ENCODE results near the gene TNFSF10.
A peak's percentile ranks its signal among the peaks of the same experiment; 100 is the strongest.

Gene TNFSF10

DNA sequence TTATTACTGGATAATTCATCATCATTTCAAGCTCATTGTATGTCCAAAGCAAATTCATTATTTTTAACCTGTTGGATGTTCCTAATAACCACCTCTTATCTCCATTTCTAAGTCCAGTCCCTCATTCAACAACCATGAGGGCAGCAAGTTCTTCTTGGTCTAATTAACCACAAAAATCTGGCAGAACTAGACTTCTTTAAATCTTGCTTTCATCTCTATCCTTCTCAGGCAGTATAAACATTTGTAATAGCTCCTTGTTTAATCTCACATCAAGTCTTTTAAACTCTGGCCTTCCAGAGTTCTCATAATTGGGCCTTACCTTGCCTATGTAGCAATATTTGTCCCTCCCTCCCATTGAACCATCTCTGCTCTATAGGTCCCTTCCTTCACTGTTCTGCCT lies 57.9 kb downstream of the TNFSF10 start:
- DNase-seq (ENCODE audit: extremely low read depth, low read depth), result no peak
- TF ChIP-seq, protein P1, sequence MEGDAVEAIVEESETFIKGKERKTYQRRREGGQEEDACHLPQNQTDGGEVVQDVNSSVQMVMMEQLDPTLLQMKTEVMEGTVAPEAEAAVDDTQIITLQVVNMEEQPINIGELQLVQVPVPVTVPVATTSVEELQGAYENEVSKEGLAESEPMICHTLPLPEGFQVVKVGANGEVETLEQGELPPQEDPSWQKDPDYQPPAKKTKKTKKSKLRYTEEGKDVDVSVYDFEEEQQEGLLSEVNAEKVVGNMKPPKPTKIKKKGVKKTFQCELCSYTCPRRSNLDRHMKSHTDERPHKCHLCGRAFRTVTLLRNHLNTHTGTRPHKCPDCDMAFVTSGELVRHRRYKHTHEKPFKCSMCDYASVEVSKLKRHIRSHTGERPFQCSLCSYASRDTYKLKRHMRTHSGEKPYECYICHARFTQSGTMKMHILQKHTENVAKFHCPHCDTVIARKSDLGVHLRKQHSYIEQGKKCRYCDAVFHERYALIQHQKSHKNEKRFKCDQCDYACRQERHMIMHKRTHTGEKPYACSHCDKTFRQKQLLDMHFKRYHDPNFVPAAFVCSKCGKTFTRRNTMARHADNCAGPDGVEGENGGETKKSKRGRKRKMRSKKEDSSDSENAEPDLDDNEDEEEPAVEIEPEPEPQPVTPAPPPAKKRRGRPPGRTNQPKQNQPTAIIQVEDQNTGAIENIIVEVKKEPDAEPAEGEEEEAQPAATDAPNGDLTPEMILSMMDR (IDR thresholded peaks at IDR 0.05; ENCODE audit: low read depth, low read length), result no peak

DNA sequence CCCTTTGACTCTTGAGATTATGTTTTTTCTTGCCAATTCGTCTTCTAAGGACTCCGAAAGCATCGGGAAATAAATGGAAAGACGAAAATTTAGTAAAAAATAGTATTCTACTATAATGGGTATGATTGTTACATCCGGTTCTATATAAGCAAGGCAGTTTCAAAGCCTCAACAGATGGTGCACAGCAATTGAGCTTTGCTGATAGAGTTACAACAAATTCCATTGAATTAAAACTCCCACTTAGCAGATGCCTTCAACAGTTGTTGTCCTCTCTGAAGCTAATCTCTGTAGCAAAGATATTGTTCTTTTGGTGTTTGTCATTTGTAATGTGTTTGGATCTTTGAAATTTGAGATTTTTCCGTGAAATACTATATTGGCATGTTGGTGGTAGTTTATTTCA lies 58.9 kb downstream of the TNFSF10 start:
- TF ChIP-seq, protein P1 (IDR thresholded peaks at IDR 0.05; ENCODE audit: low read depth, low read length), result no peak
- no peak for DNase-seq (ENCODE audit: extremely low read depth, low read depth)

DNA sequence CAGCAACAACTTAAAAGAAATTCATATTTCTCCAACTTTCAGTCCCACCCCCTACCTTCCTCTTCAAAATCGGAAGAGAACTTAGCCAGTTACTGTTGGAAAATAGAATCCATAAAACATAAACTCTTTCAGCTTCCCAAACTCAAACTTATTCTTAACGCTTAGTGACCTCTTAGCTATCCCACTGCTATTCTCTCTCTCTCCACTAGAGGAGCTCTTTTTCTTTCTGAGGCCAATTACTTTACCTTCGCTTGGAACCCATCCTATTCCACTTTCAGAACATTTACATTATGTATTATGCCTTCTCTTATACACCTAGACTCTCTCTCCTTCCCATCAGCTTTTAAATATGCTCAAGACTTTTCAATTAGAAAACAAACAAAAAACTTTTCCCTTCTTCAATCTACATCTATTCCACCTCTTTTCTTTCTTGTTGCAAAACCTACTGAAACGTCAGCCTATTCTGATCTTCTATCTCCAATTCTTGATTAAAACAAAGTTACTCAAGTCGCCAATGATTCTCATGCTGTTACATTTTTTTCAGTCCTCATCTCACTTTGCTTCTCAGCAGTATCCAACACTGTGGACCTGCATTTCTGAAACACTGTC lies 61.6 kb downstream of the TNFSF10 start:
- TF ChIP-seq, protein P1 (IDR thresholded peaks at IDR 0.05; ENCODE audit: low read depth, low read length), result peak; percentile 86
- DNase-seq (ENCODE audit: extremely low read depth, low read depth), result no peak

DNA sequence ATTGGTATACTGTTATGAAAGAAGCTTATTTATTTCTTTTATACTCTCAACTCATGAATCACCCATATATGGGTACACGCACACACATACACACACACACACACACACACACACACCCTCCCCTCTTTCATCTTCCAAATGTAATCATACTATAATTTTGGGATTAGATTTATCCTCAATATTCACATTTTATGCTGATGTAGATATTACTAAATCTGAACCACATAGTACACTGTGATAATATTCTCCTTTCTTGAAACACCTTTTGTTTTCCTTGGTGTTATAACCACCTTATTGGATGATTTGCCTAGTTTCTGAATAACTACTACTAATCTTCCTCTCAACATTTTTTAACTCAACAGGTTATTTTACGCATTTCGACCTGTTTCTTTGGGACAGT lies 66.8 kb downstream of the TNFSF10 start:
- TF ChIP-seq, protein P1 (IDR thresholded peaks at IDR 0.05; ENCODE audit: low read depth, low read length), result no peak
- DNase-seq (ENCODE audit: extremely low read depth, low read depth), result no peak
